Stimulated activated CD4-positive, alpha-beta T cell treated with anti-CD3 and anti-CD28 coated beads, Interleukin-2, amount 100 ng/mL, for 4 hours (primary cell): ENCODE results near the gene PALD1.

ENCODE experiments used
- DNase-seq: peaks from one replicate; pipeline ENCODE4 v3.0.0-alpha.2; 2020; ENCODE audit warnings: low read depth

Gene PALD1

DNA sequence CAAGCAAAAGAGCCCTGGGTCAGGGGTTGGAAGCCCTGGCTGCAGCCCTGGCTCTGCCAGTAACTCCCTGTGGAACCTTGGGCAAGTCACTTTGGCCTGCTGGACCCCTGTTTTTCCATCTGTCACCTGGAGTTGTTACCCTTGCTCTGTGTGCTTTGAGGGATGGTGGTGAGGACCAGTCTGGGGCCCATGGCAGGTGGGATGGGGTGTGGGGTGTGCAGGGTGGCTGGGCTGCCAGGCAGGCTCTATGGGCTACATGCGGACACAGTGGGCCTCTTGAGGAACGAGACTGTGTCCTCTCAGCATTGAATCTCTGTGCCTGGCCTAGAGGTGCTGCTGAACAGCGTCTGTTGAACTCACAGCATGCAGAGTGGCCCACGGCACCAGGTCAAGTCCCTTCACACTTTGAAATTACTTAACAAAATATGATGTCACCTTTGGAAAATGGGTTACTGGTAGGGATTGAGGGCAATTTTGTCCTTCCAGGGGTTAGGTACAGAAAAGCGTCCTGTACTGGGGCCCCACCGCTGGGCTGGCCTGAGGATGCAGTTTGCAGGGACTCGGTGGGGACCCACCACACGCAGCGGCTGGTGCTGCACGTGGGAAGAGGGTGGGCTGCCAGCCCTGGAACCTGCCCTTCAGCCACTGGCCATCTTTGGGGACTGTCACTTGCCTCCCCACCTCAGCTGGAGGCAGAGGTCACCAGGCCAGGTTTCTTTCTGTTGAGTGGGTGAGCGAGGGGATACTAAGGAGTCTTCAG is 78.7 kb downstream of the PALD1 start:
- no peak for DNase-seq

DNA sequence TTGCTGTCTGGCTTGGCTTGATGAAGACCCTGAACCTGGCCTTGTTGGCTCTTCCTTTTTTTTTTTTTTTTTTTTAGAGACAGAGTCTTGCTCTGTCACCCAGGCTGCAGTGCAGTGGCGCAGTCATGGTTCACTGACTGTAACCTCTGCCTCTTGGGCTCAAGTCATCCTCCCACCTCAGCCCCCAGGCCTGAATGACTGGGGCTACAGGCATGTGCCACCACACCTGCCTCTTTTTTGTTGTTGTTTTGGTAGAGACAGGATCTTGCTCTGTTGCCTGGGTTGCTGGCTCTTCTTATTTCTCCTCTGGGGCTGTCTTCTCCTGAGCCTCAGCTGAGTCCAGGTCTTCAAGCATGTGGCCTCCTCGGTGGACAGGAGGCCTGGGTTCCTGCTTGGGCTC is 79.3 kb downstream of the PALD1 start:
- DNase-seq = no peak

DNA sequence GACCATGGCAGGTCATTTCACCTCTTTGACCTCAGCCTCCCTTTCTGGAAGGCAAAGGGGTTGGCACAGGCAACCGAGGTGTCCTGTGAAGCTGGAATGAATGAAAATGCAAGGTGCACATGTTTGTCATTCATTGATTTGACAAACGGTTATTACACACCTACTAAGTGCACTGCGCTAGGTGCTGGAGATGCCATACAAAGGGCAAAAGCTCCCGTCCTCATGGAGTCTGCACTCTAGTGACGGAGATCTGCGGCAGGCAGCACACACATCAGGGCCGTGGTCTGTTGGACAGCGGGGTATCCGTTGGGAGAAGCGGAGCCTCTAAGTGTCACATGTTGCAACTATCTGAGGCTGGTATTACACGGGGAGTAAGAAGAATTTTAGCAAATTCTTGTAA is 79.7 kb downstream of the PALD1 start:
- no peak for DNase-seq

DNA sequence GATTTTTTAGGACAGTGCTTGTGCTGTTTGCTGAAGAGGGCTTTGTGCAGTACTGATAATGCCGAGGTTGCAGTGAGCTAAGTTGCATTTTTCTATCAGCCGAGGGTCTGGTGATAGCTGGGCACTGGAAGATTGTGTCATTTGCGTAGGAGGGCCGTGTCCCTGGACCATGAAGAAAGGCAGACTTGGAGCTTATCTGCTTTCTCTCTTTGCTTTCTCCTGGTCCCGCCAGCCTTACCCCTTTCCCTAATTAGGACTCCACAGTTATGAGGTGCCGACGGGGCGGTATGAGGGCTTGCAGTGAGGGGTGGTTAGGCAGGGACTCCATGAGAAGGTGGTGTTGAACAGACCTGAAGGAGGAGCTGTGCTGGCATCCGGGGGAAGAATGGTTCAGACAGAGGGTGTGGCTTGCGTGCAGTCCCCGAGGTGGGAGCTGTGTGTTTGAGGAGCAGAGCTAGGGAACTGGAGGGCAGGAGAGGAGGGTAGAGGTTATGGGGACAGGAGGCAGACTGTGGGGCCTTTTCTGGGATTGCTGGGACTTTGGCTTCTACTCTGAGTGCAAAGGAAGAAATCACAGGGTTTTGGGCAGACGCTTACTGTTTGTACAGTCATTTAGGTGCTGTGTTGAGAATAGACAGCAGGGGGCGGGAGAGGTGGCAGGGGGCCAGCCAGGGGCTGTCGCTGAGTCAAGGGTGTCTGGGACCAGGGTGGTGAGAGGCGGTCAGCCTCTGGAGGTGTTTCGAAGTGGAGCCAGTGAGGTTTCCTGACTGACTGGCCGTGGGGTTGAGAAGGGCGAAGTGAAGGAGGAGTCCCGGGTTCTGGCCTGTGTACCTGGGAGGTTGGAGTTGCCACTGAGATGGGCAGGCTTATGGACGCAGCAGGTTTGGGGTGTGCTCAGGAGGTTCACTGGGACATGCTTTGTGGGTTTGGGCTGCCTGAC is 80.6 kb downstream of the PALD1 start:
- DNase-seq = peak; percentile 61

DNA sequence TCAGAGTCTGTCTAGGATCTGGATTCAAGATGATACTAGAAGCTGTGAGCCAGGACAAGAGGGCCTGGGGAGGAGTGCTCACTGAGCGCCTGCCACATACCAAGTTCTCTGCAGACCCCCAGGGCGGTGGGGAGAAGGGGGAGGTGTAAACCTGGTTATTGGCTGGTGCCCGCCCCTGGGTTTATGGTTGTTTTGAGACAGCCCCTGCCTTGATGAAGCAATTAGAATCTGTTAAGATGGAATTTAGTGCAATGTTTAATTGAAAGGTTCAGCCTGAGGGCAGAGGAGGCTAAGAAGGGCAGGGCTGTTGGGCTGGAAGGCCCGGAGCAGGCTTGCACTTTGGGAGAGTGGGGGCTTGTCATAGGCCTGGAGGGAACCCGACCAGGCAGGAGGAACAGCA is 81.3 kb downstream of the PALD1 start:
- DNase-seq = no peak

DNA sequence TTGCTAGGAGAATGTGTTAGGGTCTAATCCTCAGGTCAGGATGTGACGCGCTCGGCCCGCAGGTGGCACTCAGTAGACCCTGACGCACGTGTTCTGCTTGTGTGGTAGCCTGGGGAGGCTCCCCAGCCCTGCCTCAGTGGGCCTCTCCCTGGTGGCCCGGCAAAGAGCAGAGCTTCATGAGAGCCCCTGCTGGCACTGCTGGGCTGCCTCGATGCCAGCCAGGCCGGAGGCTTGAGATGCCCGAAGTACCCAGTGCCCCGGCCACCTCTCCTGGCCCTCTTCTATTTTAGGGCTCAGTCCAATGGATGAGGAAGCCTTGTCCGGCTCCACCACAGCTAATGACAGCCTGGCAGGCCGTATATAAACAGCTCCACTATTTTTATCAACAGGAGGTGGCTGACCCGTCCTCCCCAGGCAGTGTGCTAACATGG is 82.0 kb downstream of the PALD1 start:
- no peak for DNase-seq

DNA sequence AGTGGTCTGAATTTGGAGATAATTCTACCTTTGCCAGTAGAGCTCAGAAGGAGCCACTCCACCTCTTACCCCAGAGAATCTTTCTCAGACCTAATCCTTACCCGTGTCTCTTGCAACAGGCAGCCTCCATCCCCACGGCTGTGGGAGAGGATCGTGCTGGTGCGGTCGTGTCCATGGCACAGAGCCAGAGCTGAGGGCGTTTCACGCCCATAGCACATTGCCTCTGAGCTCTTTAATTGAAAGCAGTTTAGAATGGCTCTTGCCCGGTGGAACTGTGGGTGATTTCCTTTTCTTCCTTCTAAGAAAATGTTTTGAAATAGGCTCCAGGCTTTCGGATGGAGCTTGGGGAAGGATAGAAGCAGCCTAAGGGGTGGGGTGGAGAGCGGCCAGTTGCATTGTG is 82.5 kb downstream of the PALD1 start:
- no peak for DNase-seq

DNA sequence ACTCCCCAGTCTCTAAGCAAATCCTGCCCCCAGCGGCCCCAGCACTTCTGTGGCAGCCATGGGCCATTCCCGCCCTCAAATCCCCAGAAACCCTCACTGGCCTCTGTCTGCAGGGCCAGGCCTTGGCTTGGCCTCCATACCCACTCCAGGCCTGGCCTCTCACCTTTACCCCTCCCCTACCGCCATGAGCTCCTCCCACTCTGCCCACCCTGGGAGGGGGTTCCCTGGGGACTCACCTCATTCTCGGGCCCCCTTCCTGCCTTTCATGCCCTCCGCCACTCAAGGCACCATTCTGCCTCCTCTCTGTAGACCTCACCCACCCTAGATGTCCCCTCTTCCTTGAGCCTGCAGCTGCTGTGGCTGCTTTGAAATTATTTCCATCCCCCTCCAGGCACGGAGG is 83.0 kb downstream of the PALD1 start:
- no peak for DNase-seq

DNA sequence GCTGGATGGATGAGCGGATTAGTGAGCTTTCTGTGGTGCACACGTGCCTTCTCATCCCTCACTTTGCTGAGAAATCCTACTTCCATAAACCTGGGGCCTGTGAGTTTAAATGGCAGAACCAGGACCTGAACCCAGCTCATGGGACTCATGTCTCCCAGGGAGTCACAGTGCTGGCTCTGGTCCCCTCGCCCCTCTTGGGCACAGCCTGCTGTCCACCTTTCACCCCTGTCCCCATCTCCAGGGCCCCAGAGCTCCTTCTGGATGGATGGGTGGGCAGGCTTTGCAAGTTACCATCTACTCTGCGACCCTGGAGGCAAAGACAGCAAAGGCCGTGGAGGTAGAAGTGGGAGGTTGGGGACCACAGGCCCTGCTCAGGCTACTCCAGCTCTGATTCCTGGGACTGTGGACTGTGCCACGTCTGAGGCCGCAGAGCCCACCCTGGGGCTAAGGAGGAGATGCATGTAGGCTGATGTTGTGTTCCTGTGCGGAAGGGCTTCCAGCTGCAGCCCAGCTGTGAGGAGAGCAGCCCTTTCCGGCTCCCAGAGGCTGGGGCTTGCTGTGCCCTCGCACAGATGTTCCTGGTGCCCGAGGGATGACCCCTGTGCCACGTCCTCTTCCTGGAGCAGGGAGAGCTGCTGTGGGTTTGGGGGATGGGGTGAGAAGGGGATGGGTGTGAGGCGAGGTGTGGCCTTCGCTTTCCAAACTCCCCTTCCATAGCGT is 83.6 kb downstream of the PALD1 start:
- DNase-seq = no peak

DNA sequence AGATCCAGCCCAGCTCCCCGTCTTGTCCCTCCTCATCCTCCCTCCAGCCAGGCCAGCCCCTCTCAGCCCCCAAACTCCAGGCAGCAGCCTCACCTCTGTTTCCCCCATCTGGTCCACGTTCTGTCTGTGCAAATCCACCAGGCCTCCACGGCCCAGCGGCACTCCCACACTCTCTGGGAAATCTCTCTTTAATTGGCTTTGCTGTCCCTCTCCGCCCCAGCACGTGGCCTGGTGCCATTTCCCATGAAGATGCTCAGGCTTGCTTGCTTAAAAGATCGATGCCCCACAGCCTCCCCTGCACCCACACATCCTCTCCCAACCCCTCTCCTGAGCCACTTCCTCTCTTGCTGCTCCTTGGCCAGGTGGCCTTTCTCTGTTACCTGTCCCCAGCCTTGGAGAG is 84.7 kb downstream of the PALD1 start:
- DNase-seq = no peak

DNA sequence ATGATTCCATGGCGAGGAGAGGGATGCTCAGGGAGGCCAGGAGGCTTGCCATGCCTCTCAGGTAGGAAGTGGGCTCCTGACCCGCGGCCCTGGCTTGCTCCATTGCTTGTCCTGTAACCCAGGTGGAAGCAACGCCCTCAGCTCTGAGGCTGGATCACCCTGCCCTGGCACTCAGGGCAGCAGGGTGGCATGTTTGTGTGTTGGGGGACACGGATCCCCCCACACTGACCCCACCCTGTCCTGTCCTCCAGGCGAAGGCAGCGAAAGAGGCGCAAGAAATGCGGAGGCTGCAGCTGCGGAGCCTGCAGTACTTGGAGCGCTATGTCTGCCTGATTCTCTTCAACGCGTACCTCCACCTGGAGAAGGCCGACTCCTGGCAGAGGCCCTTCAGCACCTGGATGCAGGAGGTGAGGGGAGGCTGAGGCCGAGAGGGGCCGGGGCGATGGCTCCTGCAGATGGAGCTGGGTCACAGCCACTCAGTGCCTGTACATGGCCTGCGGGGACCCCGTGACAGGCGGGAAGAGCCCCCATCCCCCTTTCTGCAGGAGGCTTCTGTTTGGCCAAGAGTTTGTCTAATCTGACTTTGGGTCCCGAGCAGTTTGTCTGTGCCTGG is 85.7 kb downstream of the PALD1 start:
- DNase-seq = no peak

DNA sequence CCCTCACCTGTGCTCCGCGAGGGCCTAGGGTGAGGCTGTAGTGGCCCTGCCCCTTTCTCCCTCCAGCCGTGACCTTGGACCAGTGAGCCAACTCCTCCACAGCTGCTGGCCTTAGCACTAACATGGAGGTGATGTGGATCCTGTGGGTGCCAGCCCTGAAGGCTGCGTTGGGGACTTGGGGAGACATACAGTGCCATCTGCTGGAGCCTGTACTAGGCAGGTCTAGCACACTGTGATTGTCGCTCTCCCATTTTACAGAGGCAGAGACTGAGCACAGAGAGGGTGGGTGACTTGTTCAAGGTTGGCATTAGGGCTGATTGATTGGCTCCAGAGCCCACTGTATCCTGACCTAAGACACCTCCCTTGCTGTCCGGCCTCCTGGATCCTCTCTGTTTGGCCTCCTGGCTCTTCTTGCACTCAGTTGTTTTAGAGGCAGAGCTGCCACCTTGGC is 86.4 kb downstream of the PALD1 start:
- no peak for DNase-seq

DNA sequence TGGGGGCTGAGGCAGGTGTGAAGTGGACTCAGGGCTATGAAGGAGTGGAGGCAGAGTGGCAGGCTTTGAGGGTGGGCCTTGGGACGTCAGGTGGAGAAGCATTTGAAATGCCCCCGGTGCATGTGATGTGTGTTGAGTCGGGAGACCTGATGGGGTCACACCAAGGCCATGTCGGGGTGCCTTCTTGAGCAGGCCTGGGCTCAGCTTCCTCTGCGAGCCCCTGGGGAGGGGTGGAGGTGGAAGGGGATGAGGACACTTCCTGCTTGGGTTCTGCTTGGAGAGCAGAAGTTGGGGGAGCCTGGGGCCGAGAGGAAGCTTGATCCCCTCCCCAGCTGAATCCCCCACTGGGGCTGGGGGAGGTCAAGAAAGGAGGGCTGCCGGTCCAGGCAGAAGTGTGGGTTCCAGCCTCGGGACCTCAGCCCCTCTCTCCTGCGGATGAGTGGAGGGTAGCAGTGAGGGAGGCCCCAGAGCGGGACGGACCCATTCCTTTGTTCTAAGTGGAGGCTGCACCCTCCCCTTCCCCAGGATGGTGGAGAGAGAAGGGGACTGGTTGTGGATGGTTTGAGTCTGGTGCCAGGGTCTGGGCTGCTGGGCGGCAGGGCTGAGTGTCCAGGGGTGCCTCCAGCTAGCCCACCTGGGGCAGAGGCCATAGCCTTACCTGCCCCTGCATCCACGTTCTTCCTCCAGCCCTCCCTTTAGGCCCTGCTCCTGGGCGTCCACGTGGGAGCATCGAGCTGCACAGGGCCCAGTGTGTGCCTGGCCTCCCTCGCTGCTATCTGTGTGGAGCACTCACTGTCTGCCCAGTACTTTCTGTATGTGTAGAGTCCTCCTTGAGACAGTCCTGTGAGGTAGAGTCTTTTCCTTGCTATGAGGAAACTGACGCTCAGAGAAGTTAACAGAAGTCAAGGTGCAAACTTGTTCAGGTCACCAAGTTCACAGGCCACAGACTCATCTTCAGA is 87.3 kb downstream of the PALD1 start:
- DNase-seq = no peak

DNA sequence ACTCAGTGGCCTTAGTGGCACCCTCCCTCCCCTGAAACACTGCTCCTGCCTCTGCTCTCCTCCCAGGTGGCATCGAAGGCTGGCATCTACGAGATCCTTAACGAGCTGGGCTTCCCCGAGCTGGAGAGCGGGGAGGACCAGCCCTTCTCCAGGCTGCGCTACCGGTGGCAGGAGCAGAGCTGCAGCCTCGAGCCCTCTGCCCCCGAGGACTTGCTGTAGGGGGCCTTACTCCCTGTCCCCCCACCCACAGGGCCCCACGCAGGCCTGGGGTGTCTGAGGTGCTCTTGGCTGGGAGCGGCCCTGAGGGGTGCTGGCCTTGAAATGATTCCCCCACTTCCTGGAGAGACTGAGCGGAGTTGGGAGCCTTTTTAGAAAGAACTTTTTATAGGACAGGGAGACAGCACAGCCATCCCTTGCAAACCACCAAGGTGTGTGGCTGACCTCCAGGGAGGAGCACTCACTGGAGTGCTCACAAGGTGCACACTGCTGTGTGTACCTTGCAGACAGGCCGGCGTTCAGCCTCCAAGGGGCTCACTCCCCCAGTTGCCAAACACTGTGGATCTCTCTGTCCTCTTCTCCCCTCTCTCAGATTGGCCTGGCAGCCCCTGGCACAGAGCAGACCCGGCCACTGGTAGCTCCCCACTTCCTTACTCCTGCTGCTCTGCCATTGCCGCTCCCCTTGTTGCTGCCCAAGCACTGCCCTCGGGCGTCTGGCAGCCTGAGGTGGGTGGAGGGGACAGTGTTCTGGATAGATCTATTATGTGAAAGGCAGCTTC is 88.1 kb downstream of the PALD1 start:
- DNase-seq = no peak

DNA sequence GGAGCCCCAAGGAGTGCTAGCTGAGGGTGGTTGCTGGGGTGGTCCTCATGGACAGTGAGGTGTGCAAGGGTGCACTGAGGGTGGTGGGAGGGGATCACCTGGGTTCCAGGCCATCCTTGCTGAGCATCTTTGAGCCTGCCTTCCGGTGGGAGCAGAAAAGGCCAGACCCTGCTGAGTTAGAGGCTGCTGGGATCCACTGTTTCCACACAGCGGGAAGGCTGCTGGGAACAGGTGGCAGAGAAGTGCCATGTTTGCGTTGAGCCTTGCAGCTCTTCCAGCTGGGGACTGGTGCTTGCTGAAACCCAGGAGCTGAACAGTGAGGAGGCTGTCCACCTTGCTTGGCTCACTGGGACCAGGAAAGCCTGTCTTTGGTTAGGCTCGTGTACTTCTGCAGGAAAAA is 89.0 kb downstream of the PALD1 start:
- DNase-seq = no peak

DNA sequence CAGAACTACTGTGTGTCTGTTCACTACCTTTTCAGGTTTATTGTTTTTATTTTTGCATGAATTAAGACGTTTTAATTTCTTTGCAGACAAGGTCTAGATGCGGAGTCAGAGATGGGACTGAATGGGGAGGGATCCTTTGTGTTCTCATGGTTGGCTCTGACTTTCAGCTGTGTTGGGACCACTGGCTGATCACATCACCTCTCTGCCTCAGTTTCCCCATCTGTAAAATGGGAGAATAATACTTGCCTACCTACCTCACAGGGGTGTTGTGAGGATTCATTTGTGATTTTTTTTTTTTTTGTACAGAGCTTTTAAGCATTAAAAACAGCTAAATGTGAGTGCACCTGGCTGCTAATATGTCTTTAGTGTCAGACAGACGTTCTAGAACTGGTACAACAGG is 89.5 kb downstream of the PALD1 start:
- DNase-seq = no peak

DNA sequence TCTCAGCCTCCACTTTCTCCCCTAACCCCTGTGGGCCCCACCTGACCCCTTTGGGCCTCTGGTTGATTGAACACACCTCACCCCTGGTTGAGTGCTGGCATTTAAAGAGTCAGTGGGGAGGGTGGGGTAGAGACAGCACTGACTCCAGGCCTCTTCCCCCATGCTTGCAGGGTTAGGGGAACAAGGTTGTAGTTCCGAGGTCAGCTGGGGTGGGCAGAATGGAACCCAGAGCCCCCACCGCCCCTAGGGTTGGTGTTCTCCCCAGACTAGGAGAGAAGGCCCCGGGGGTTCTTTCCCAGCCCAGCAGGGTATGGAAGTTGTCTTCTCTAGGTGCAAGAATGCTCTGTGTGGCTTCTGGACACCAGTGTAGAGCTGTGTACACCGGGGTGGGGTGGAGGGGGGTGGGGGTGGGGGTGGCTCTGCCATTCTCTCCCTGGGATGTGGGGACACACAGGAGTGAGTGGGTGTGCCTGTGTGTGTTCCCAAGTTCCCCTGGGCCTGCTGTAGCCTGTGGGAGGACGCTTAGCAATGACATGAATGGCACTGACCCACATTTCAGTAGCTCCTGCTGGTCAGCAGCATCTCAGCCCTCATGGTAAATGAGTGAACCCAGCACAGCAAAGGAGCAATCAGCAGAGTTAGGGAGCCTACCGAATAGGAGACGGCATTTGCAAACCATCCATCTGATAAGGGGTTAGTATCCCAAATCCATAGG is 90.4 kb downstream of the PALD1 start:
- no peak for DNase-seq

DNA sequence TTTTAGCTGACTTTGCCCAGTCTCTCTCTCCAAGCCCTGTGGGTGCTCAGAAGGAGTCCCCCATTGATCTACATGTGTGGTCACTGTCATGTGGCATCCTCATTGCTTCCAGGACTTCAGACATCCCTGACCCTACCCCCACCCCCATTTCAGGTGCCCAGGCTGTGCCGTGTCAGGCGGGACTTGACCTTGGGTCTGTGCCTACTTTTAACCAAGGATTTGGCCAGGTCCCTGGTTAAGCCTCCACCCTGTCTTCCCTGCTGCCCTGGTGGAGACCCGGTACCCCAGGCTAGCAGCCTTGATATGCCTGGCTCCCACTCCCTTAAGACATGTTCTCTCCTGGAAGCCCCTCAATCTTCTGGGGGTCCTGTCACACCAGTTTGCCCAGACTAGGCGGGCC is 92.7 kb downstream of the PALD1 start:
- no peak for DNase-seq

DNA sequence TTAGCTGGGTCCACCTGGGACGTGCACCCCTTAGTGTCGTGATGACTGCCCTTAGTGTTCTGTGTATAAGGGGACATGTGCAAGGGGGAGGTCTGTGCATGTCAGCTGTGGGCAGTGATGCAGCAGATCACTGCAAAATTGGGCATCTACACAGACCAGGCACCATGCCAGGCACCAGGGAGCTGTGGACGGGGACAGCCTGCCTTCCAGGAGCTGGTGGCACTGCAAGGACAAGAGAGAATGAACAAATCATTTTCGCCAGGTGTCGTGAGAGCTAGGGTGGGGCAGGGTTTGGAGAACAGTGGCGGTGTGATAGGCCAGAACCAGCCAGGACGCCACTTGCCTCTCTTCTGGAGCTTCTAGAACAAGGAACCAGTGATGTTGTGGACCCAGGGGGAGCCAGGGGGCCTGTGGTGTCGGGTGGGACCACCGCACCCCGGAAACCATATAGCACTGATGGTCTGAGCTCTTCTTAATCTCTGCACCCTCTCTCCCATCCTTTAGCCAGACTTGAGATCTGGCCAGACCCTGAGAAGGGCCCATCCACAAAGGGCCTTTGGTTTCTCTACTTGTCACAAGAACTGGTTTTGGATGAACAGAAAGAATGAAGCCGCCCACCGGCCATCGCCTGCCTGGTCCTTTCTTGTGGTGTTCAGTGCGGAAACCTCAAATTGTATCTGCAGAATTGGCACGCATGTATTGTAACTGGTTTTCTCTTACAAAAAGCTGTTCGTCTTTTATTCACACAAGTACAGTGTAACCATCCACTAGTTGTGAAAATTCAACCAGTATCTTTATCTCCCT is 93.3 kb downstream of the PALD1 start:
- DNase-seq = no peak
